GM23248 (cell line): ENCODE measurements around the gene CDKAL1. TPM values are rescaled to one million over a fixed set of nuclear protein-coding genes. Genes with fewer than 3 reads are reported as not detected.
"Not testable (repeated sequence)": the region's sequence is repeated elsewhere in the genome, so short reads cannot be mapped to it uniquely, and the experiment has no call there.

Source experiments
- DNase-seq: peaks from one replicate; pipeline ENCODE4 v3.0.0-alpha.2; 2015
- H2AFZ ChIP-seq: fragments of 200-600 bp; sonication (generic); 2 replicates; pipeline ENCODE4 v1.6.1; 2016; ENCODE audit warnings: antibody characterized with exemption
- H3F3A ChIP-seq: fragments of 200-600 bp; sonication (generic); 2 replicates; pipeline ENCODE4 v1.6.1; 2016; ENCODE audit warnings: mild to moderate bottlenecking, antibody characterized with exemption, mixed run types; ENCODE audit not compliant: insufficient read depth
- H3K27ac ChIP-seq: fragments of 200-600 bp; sonication (generic); 2 replicates; pipeline ENCODE4 v1.5.1; 2016; ENCODE audit warnings: mild to moderate bottlenecking
- H3K27me3 ChIP-seq: fragments of 200-600 bp; sonication (generic); replicated peaks from 2 replicates; pipeline ENCODE4 v1.6.1; 2016; ENCODE audit warnings: mild to moderate bottlenecking; ENCODE audit not compliant: insufficient read depth
- H3K36me3 ChIP-seq: fragments of 200-600 bp; sonication (generic); 2 replicates; pipeline ENCODE4 v1.6.1; 2016; ENCODE audit warnings: low read depth, mild to moderate bottlenecking
- H3K4me1 ChIP-seq: fragments of 200-600 bp; sonication (generic); 2 replicates; pipeline ENCODE4 v1.6.1; 2016; ENCODE audit warnings: mild to moderate bottlenecking; ENCODE audit not compliant: insufficient read depth
- H3K4me2 ChIP-seq: fragments of 200-600 bp; sonication (generic); one replicate; pipeline ENCODE4 v1.6.1; 2016; ENCODE audit warnings: mild to moderate bottlenecking; ENCODE audit not compliant: unreplicated experiment
- H3K4me3 ChIP-seq: fragments of 200-600 bp; sonication (generic); 2 replicates; pipeline ENCODE4 v1.5.1; 2016; ENCODE audit warnings: mild to moderate bottlenecking
- H3K79me2 ChIP-seq: fragments of 200-600 bp; sonication (generic); 2 replicates; pipeline ENCODE4 v1.6.1; 2016; ENCODE audit warnings: mild to moderate bottlenecking; ENCODE audit not compliant: insufficient read depth
- H3K9ac ChIP-seq: fragments of 200-600 bp; sonication (generic); 2 replicates; pipeline ENCODE4 v1.6.1; 2016; ENCODE audit warnings: mild to moderate bottlenecking
- H3K9me2 ChIP-seq: fragments of 200-600 bp; sonication (generic); 2 replicates; pipeline ENCODE4 v1.6.1; 2016; ENCODE audit warnings: mixed run types, mild to moderate bottlenecking, moderate library complexity; ENCODE audit not compliant: insufficient read depth
- H3K9me3 ChIP-seq: fragments of 200-600 bp; sonication (generic); one replicate; pipeline ENCODE4 v1.6.1; 2017; ENCODE audit warnings: low read depth
- H4K20me1 ChIP-seq: fragments of 200-600 bp; sonication (generic); 2 replicates; pipeline ENCODE4 v1.6.0; 2016; ENCODE audit not compliant: insufficient read depth
- EZH2 ChIP-seq: fragments of 200-600 bp; sonication (generic); IDR thresholded peaks from 2 replicates; pipeline ENCODE4 v1.6.1; 2018; ENCODE audit warnings: antibody characterized with exemption, mild to moderate bottlenecking; ENCODE audit not compliant: insufficient read depth, poor library complexity, severe bottlenecking
- EZH2phosphoT487 ChIP-seq: fragments of 200-600 bp; sonication (generic); IDR thresholded peaks from 2 replicates; pipeline ENCODE4 v1.6.1; 2018; ENCODE audit warnings: antibody characterized with exemption, moderate library complexity, mild to moderate bottlenecking, low read depth; ENCODE audit not compliant: insufficient read depth
- WGBS, 2 experiments: methylation state at CpG; one replicate each; pipeline ENCODE4 v1.1.6; 2015 to 2017; ENCODE audit warnings: low lambda C conversion rate in 2 of 2, low coverage in 1 of 2; ENCODE audit errors: missing lambda C conversion rate in 2 of 2; 5-methylcytosine and 5-hydroxymethylcytosine counted together
- in situ Hi-C: fragments of 300-500 bp; cut with MboI; formaldehyde crosslinking; loops from 2 replicates; pipeline ENCODE4 v1.15.0; 2020
- polyA plus RNA-seq: library from polyadenylated mRNA; unstranded; fragments of >200 nt; fragmentation: Nextera tagmentation; extraction: Ambion mirVana; gene quantifications from 2 replicates; pipeline ENCODE4 v1.2.1, GENCODE V29; 2016
- total RNA-seq: library from RNA; depleted of rRNA; stranded (reverse); fragments of >200 nt; shearing (Covaris generic); gene quantifications from 2 replicates; pipeline ENCODE4 v1.2.3, GENCODE V29; 2014

CDKAL1 gene
- total and polyA plus RNA-seq, 2 experiments from 2014 or later, result 7.5 to 10.8 TPM

DNA sequence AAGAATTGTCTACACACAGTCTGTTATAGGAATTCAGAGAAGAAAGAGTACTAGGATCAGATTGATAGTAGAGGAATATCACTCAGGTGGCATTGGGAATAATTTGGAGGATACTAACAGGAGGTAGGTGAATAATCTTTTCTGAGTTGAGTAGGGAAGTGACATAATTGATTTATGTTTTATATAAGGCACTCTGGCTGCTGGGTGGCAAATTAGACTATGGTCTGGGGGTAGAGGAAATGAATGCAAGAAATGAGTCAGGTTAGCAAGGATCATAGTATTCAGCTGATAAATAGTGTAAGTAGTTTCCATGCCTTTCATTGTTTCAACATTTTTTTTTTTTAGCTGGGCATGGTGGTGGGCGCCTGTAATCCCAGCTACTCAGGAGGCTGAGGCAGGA is 113.3 kb downstream of the CDKAL1 start:
- peaks cover 8% of the 10 kb centered on the region for H3K4me1 ChIP-seq
- H3K27ac ChIP-seq, result no peak overlapping the region
- no peak overlapping the region for H3K4me3 ChIP-seq
- H4K20me1 ChIP-seq, result no peaks in the 10 kb centered on the region
- no peaks in the 10 kb centered on the region for H3K9me3 ChIP-seq
- H3K9ac ChIP-seq, result no peak overlapping the region
- TF ChIP-seq EZH2 (no peak), EZH2phosphoT487 (no peak)
- H3F3A ChIP-seq, result peaks cover 6% of the 10 kb centered on the region; the same call in 1 of the 2 replicates
- in situ Hi-C loops, result no loop called here
- no peak for DNase-seq
- no peak overlapping the region for H2AFZ ChIP-seq
- no peak overlapping the region for H3K4me2 ChIP-seq
- no peaks in the 10 kb centered on the region for H3K9me2 ChIP-seq
- H3K79me2 ChIP-seq, result no peaks in the 10 kb centered on the region
- 90 to 100% methylated on average over 1 of the region's 1 CpG for WGBS, 2 experiments
- no peaks in the 10 kb centered on the region for H3K27me3 ChIP-seq
- no peaks in the 10 kb centered on the region for H3K36me3 ChIP-seq

DNA sequence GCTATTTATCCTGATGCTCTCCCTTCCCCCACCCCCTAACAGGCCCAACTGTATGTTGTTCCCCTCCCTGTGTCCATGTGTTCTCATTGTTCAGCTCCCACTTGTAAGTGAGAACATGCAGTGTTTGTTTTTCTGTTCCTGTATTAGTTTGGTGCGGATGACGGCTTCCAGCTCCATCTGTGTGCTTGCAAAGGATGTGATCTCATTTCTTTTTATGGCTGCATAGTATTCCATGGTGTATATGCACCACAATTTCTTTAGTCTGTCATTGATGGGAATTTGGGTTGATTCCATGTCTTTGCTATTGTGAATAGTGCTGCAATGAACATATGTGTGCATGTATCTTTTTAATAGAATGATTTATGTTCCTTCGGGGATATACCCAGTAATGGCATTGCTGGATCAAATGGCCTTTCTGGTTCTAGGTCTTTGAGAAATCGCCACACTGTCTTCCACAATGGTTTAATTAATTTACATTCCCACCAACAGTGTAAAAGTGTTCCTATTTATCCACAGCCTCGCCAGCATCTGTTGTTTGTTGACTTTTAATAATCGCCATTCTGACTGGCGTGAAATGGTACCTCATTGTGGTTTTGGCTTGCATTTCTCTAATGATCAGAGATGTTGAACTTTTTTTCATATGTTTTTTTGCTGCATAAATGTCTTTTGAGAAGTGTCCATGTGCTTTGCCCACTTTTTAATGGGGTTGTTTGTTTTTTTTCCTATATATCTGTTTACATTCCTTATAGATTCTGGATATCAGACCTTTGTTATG is 115.6 kb downstream of the CDKAL1 start:
- in situ Hi-C loops, H3K79me2 ChIP-seq, H3K9me2 ChIP-seq, H3K4me3 ChIP-seq, H2AFZ ChIP-seq, H3F3A ChIP-seq, H3K9me3 ChIP-seq, H4K20me1 ChIP-seq, H3K36me3 ChIP-seq, H3K4me2 ChIP-seq, H3K9ac ChIP-seq, DNase-seq, H3K27ac ChIP-seq, H3K27me3 ChIP-seq: not testable (repeated sequence)
- 97 to 100% methylated on average over 7 of the region's 7 CpGs for WGBS, 2 experiments
- H3K4me1 ChIP-seq, result peaks cover 11% of the 10 kb centered on the region

DNA sequence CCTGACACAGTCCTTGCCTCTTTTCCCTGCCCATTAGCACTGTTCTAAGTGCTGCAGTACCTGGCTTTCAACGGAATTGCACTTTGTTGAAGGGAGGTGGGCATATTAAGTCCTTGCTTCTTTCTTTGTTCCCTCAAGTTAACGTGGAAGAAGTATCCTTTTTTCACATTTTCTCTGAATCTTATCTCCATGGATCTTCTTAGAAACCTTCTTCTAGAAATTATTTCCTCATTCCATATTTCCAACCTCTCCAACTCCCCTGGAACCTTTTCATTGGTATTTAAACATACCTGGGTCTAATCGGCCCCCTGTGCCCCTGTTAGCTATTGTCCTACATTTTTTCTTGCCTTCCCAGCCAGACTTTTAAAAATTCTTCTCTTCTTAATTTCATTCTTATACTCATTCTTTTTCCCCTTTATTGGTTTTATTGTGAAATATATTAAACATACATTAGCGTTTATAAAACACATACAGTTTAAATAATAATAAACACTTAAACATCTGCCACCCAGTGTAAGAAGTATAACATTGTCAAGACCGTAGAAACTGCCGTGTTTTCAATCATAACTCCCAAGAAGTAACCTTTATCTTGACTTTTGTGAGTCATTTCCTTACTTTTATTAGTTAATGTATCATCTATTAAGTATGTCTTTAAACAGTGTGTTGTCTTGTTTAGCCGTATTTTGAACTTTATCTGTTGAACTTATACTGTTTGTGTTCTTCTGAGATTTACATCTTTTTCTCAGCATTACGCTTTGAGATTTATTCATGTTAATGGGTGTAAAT is 118.2 kb downstream of the CDKAL1 start:
- Histone ChIP-seq H3K4me1 (peaks cover 16% of the 10 kb centered on the region), H3K9me2 (0 out of 2 replicates have a peak, but pooled peaks cover 5% of the 10 kb centered on the region), H4K20me1 (no peaks in the 10 kb centered on the region), H2AFZ (0 out of 2 replicates have a peak overlapping the region, but pooled peaks have one; percentile 5), H3K27me3 (no peaks in the 10 kb centered on the region), H3K36me3 (no peaks in the 10 kb centered on the region), H3K9ac (no peak overlapping the region), H3K4me2 (peak overlapping the region; percentile 14), H3K4me3 (no peak overlapping the region; the same call in 1 of the 2 replicates), H3K79me2 (peaks cover 6% of the 10 kb centered on the region; the same call in 1 of the 2 replicates), H3K9me3 (no peaks in the 10 kb centered on the region), H3F3A (no peaks in the 10 kb centered on the region), H3K27ac (no peak overlapping the region)
- in situ Hi-C loops, result no loop called here
- 44 to 55% methylated on average over 8 of the region's 8 CpGs for WGBS, 2 experiments
- no peak for TF ChIP-seq EZH2phosphoT487
- no peak for TF ChIP-seq EZH2
- DNase-seq, result peak; percentile 51

DNA sequence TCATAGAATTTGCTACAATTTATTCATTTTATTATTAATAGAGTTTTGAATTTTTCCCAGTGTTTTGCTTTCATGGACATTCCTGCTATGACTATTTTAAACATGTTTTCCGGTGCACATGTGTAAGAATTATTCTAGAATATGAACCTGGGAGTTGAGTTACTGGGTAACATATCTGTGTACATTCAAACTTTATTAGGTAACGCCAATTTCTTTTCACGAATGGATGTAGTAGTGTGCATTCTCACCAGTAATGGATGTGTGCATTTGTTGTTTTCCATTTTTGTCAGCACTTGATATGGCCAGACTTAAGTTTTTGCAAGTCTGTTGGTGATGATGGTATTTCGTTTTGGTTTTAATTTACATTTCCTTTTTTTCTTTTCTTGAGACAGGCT is 118.8 kb downstream of the CDKAL1 start:
- no peaks in the 10 kb centered on the region for H3K36me3 ChIP-seq
- no peaks in the 10 kb centered on the region for H3K9me3 ChIP-seq
- 94 to 96% methylated on average over 4 of the region's 4 CpGs for WGBS, 2 experiments
- no peak overlapping the region for H3K27ac ChIP-seq
- no peak overlapping the region for H2AFZ ChIP-seq
- H3K9ac ChIP-seq, result no peak overlapping the region
- H3K27me3 ChIP-seq, result no peaks in the 10 kb centered on the region
- DNase-seq, result no peak
- H4K20me1 ChIP-seq, result no peaks in the 10 kb centered on the region
- peaks cover 16% of the 10 kb centered on the region for H3K4me1 ChIP-seq
- H3K79me2 ChIP-seq, result peaks cover 6% of the 10 kb centered on the region; the same call in 1 of the 2 replicates
- no peak overlapping the region; the same call in 1 of the 2 replicates for H3K4me3 ChIP-seq
- H3K4me2 ChIP-seq, result peak overlapping the region; percentile 14
- in situ Hi-C loops, result no loop called here
- H3K9me2 ChIP-seq, result 0 out of 2 replicates have a peak, but pooled peaks cover 5% of the 10 kb centered on the region
- no peak for TF ChIP-seq EZH2phosphoT487
- no peaks in the 10 kb centered on the region for H3F3A ChIP-seq
